Activated CD8-positive, alpha-beta memory T cell treated with anti-CD3 and anti-CD28 coated beads for 1 hour (primary cell): ENCODE measurements around the gene WRAP73.
"Not testable (repeated sequence)": the region's sequence is repeated elsewhere in the genome, so short reads cannot be mapped to it uniquely, and the experiment has no call there.

Experiments used
- DNase-seq, 2 donors: peaks; one replicate each; pipeline ENCODE4 v3.0.0-alpha.2; 2020; ENCODE audit warnings: low read depth in 1 of 2; ENCODE audit errors: extremely low read depth in 1 of 2

Gene WRAP73

DNA sequence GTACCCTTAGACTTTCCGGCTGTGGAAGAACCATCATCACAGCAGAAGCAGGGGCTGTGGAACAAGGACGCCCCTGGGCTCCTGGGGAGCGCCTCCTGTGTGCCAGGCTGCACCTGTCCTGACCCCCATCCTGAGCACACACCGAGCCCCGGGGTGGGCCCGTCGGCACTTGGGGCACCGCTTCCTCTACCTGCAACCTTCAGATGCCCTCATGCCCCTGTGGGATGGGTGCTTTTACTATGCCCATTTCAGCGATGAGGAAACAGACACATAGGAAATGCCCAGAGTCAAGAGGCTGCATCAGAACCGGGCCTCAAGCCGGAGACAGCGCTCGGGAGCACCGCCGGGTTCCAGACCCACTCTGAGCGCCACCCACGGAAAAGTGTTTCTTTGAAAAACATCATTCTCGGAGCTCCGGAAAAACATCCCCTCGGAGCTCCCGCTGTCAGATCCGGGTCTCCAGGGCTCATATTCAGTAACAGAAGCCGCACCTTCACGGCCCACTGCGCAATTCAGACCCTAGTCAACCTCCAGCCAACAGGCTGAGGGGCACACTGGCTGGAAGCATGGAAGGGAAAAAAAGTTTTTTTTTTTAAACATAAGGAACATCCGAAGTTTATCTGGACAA, 17.1 kb downstream of the WRAP73 start:
- no peak for DNase-seq

DNA sequence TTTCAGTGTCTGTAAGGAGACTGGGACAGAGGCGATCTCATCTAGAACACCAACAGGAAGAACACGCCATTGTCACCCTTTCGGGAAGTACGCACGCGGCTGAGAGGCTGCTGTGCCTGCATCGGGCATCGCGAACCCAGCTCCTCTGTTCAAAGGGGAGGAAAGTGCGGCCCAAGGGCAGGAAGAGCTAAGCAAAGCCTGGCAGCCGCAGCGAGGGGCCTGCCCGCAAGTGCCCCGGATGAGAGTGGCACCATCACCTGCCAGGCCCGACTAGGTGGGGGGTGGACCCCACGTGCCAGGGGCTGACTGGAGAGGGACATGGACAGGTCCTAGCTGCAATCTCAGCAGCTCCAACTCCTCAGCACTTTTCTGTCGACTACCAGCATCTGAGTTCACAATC, 17.6 kb downstream of the WRAP73 start:
- DNase-seq: no peak

DNA sequence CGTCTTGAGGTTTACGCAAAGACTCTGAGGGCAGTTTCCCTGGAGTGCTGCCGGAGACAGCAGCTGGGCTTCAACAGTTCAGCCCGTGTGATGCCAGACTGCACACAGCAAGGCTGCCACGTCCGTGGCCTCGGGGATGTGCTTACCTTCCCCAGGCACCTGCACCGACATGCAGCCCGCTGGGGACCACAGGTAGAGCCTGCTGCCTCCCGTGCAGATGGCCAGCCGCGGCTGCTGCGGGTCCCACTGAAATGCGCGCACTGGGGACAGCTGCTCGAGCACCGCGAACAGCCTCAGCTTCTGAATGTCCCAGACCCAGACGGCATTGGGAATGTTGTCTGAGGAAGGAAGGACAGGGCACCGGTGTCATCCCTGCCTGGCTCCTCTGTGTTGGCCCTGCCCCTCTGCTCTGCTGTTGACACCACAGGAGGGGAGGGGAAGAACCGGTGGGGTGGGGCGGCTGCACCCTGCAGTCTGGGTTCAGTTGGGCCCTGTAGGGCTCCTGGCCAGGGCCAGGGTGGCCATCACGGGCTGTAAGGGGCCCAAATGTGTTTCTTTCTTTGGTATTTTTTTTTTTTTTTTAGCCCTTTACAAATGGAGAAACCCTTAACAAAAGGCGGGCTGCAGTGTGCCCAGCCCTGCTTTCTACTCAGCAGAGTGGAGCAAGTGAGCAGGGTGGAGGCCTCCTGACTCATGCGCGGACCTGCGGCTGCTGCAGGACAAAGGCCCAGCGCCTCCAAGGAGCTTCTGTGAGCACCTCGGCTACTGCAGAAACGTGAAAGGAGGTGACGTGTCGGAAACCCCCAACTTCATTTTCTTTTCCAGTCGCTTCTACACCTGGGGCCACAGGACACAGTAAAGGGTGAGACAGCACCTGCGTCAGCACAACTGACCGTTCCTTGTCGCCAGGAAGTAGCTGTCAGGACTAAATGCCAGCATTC, 18.3 kb downstream of the WRAP73 start:
- DNase-seq: no peak

GRCh38 chr1:3630914-3631313, 19.0 kb downstream of the WRAP73 start:
- DNase-seq: no peak

DNA sequence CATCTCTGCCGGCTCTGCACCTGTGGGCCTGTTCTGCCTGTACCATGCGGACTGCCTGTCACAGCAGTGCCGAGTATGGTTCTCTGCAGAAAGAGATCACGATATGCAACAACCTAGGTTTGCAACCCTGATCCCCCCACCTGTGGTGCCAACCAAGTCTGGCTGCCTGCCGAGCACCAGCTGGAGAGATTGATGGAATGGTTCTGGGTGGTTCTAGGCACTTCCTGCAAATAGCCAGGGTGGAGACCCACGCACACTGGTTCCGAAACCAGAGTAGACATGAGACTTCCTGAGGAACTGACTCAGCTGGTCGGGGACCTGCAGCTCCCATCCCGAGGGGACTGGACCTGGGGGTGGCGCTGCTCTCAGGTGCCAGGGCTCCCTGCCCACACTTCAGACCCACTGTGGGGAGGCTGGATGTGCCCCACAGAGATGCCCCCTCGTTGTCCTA, 19.7 kb downstream of the WRAP73 start:
- no peak for DNase-seq

GRCh38 chr1:3629561-3630160, 20.2 kb downstream of the WRAP73 start:
- no peak for DNase-seq

DNA sequence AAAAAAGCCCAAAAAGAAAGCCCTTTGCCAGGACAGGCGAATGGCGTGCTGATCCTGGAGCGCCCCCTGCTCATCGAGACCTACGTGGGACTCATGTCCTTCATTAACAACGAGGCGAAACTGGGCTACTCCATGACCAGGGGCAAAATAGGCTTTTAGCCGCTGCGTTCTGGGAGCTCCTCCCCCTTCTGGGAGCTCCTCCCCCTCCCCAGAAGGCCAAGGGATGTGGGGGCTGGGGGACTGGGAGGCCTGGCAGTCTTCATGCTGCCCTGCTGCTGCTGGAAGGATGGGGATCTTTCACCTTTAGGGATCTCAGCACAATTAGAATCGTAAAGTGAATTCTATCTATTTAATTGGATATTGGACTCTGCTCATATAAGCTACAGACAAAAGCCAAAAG, 21.5 kb downstream of the WRAP73 start:
- DNase-seq: no peak

DNA sequence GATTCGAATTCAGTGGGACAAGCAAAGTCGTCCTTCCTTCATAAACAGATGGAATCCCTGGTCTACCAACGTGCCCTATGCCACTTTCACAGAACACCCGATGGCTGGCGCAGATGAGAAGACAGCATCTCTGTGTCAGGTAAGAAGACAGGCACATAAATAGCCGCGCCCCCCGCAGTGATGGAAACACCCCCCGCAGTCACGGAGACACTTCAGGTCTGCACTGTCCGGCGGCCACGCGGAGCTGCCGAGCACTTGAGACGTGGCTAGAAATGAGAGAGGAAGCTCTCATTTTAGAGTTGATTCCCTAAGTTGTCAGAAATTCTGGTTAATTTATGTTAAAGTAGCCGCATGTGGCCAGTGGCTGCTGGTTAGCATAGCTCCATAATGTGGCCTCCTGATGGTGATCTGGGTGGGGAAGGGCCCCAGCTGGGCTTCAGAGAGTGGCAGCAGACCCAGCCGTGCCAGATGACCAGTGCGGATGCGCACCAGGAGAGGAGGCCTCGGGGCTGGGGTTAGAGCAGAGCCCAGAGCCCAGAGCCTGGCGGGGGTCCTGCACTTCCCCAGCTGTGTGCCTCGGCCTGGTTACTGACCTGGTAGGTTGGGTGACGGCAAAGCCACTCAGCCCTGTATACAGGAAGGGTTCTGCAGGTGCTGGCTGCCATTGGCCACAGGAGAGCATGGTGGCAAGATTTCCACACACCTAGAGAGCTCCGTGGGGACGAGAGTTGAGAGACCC, 22.2 kb downstream of the WRAP73 start:
- no peak for DNase-seq

- no peak for DNase-seq
These were observed 23.9 kb downstream of the WRAP73 start for GRCh38 chr1:3626025-3626424.

- DNase-seq: no peak
These were observed 24.6 kb downstream of the WRAP73 start for GRCh38 chr1:3625151-3625907.

GRCh38 chr1:3624200-3625136, 25.4 kb downstream of the WRAP73 start, which contains the start of gene TPRG1L:
Gene TPRG1L (plus strand): TSS chr1:3625015. CDS start chr1:3625073, 58 bp downstream.
- DNase-seq: peak; percentile 92 to 98

DNA sequence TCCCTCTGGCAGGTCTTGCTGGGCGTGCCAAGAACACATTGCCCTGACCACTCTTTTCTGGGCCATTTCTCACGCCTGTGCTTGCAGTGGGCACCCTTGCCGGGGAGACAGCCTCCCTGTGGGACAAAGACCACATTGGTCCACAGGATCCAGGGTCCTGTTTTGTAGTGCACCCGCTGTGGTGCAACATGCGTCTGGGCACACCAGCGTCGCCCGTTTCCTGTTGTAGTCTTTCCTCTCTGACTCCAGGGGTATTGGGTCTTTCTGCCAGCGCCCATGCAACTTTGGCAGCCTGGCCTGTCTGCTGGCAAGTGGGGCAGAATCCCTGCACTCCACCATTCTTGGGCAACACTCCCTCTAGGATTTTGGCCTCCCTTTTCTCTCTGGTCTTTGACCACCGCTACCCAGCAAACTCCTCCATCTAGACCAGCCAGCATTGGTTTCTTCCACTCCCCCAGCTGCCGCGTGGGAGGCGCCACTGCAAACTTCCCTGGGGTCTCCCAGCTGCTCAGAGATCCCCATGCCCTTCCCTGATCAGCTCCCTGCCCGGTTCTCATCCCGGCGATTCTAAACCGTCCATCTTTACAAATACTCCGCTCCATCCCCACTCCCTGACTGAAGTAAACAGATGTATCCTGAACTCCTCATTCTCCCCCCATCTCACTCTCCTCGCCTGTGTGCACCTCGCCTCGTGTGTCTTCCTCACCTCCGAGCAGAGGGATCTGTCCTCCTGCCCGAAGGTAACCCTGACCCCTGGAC, 26.3 kb downstream of the WRAP73 start:
- no peak for DNase-seq

GRCh38 chr1:3622102-3622501, 27.8 kb downstream of the WRAP73 start:
- DNase-seq: not testable (repeated sequence)

GRCh38 chr1:3621151-3621671, 28.7 kb downstream of the WRAP73 start:
- not testable (repeated sequence) for DNase-seq

DNA sequence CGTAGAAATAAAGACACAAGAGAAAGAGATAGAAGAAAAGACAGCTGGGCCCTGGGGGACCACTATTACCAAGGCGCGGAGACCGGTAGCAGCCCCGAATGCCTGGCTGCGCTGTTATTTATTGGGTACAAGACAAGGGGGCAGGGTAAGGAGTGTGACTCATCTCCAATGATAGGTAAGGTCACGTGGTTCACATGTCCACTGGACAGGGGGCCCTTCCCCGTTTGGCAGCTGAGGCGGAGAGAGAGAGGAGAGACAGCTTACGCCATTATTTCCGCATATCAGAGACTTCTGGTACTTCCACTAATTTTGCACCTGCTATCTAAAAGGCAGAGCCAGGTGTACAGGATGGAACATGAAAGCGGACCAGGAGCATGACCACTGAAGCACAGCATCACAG, 29.2 kb downstream of the WRAP73 start:
- no peak for DNase-seq

DNA sequence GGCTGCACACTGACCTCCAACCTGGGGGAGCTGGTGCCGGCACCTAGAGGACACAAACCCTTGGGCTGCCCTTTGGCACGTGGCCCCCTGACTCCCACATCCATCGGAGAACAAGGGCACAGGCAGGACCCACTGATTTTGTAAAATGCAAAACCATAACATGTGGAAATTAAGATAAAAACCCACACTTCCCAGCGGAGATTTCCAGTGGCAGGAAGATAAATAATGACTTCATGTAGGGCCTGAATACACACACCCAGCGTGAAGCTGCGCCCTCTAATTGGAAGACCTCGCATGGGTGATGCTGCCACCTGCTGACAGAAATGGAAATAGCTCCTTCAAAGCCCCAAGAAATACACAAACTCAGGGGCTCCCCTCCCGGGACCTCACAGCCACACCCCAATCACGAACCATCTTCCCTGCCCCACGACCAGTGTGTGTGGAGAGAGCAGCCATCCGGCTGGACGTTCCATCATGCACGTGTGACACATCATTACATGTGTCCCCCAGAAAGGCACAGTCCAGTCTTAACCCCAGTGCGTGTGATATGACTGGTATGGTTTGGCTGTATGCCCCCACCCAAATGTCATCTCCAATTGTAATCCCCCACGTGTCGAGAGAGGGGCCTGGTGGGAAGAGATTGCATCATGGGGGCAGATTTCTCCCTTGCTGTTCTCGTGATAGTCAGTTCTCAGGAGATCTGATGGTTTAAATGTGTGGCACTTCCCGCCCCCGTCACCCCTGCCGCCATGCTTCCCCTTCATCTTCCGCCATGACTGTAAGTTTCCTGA, 30.8 kb downstream of the WRAP73 start:
- DNase-seq: peak; percentile 34 to 54

- DNase-seq: no peak
These were observed 31.4 kb downstream of the WRAP73 start for GRCh38 chr1:3618531-3618880.
